Fibroblast of peridontal ligament (primary cell): ENCODE measurements around the gene PLAU.
A peak's percentile ranks its signal among the peaks of the same experiment; 100 is the strongest.
"Not testable (repeated sequence)": the region's sequence is repeated elsewhere in the genome, so short reads cannot be mapped to it uniquely, and the experiment has no call there.

Experiments used
- DNase-seq: peaks from one replicate; pipeline ENCODE4 v3.0.0-alpha.2; 2010; ENCODE audit errors: extremely low read depth

PLAU gene

DNA sequence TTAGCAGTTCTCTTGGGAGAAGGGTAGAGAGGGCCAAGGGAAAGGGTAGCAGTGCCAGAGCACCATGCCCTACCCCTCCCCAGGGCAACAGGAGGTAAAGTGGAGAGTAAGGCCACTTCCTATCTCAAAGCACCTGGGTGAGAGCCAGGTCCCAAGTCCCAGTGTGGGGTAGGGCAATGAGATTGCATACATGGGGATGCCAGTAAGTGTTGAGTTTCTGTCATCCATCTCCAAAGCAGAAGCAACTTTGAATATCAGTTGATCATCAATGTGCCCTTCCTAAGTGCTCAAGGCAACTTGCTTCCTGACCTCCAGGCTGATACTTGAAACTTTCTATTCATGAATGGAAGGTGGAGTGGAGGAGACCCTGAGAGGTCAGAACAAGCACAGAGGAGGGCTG, 34.4 kb upstream of the PLAU start:
- DNase-seq, result no peak

DNA sequence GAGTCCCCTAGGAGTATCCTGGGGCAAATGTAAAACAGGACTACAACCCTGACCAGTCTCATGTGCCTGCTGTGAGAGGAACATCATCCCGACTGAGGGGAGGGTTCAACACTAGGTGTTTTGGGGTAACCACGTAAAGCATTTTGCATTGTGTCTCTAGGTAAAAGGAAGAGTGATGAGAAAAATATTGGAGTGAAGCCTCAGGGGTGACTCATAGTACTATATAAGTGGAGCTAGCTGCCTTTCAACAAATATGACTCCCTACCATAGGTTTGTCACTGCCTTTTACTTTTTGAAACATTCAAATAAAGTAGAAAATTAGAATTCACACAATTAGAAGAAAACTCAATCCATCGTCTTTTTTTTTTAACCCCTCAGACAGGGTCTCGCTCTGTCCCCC, 34.0 kb upstream of the PLAU start:
- DNase-seq, result peak; percentile 52

DNA sequence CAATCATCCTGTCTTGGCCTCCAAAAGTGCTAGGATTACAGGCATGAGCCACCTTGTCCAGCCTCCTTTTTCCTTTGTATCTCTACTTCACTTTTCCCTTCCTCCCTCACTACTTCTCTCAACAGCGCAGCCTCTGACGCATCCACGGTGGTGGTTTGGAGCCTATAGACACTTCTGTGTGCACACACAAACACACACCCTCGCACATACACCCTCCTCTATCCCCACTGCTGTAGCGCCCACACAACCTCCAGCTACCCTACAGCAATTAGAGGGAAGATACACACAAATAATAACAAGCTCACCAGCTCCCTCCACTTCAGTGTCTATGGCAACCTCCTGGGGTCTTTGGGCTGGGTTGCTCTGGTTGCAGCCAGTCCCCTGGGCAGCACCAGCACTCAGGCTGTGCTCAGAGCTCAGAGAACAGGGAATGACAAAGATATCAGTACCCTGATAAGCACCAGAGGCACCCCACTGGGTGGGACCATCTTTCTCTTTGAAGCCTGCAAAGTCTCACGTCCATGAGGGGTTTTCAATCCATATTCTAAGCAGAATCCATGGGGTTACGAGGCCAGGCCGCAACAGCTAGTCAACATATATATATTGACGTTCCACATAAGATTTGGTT, 33.3 kb upstream of the PLAU start:
- DNase-seq, result no peak

DNA sequence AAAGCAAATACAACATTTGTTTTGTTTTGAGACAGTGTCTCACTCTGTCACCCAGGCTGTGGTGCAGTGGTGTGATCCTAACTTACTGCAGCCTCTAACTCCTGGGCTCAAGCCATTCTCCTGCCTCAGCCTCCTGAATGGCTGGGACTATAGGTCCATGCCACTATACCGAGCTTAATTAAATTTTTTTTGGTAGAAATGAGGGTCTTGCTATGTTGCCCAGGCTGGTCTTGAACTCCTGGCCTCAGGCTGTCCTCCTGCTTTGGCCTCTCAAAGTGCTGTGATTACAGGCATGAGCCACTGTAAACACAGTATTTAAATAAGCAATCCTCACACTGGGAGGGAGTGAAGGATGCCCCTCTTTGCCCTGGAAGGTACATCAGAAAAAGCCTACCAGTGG, 32.6 kb upstream of the PLAU start:
- DNase-seq, result no peak

GRCh38 chr10:73879296-73880173, 31.4 kb upstream of the PLAU start:
- peak; percentile 73 for DNase-seq

DNA sequence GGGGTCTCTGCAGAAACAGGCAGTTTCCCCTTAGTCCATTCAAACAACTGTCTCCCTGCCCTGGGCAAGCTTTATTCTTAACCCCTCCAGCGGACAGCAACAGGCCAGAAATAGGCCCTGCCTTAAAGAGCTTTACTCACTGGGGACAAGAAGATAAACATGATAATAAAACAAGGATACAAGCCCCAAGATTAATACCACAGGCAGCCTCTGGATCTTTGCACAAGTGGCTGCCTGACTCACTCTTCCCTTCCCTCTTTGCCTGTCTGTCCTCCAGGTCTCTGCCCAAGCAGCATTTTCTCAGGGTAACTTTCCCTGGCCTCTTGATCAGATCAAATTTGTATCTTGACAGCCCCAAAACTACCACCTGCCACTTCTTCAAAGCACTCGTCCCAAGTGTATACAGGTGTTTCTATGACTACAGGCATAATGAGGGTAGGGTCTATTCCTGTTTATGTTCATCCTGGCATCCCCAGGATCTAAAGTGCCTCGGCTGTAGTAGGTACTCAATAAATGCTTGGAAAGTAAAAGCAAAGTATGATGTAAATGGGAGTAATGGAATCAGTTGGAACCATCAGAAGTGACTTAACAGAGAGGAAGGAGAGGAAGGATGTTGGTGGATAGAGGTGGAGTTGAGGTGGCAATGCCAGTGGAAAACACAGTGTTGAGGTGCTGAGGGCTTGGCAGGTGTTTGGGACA, 29.6 kb upstream of the PLAU start:
- peak; percentile 45 for DNase-seq

- DNase-seq, result no peak
Measured at GRCh38 chr10:73884017-73884416, 26.9 kb upstream of the PLAU start.

- peak; percentile 89 for DNase-seq
Measured at GRCh38 chr10:73886085-73886529, 24.8 kb upstream of the PLAU start.

GRCh38 chr10:73886661-73887293, 24.2 kb upstream of the PLAU start:
- no peak for DNase-seq

GRCh38 chr10:73887294-73888039, 23.5 kb upstream of the PLAU start:
- DNase-seq, result peak; percentile 97

- DNase-seq, result no peak
Measured at GRCh38 chr10:73888514-73888913, 22.4 kb upstream of the PLAU start.

- peak; percentile 67 for DNase-seq
Measured at GRCh38 chr10:73889014-73889413, 21.9 kb upstream of the PLAU start.

GRCh38 chr10:73889416-73889815, 21.5 kb upstream of the PLAU start:
- DNase-seq, result not testable (repeated sequence)

DNA sequence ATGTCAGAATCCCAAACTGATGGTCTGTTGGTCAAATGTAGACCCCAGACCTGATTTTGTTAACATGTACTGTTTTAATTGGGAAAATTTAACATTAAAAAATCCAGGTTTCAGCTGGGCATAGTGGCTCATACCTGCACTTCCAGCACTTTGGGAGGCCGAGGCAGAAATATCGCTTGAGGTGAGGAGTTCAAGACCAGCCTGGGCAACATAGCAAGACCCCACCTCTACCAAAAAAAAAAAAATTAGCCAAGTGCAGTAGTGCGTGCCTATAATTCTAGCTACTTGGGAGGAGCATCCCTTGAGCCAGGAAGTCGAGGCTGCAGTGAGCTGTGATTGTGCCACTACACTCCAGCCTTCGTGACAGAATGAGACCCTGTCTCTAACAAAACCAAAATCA, 20.7 kb upstream of the PLAU start:
- no peak for DNase-seq

DNA sequence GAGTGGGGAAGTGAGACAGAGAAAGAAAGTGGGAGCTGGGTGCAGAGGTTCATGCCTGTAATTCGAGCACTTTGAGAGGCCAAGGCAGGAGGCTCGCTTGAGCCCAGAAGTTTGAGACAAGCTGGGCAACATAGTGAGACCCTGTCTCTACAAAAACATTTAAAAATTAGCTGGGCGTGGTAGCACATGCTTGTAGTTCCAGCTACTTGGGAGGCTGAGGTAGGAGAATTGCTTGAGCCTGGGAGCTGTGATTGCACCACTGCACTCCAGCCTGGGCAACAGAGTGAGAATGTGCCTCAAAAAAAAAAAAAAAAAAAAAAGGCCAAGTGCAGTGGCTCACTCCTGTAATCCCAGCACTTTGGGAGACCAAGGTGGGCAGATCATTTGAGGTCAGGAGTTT, 20.1 kb upstream of the PLAU start:
- DNase-seq, result not testable (repeated sequence)

DNA sequence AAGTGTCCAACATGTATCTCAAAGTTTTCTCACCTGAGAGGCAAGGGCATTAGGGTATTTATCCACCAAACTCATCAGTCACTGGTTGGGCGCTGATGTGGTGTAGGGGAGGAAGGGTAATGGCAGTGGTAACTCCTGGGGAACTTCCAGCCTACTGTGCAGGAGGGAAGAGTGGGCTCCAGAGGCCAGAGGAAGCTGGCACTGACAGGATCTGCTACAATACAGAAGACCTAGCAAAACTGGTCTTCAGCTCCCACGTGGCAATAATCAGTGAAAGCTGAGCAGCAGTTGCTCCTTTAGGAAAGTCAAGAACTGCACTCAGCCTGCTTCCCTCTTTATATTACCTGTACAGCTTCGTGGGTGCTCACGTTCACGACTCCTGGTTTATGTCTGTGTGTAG, 19.4 kb upstream of the PLAU start:
- no peak for DNase-seq

GRCh38 chr10:73892310-73893030, 18.5 kb upstream of the PLAU start:
- DNase-seq, result peak; percentile 79

DNA sequence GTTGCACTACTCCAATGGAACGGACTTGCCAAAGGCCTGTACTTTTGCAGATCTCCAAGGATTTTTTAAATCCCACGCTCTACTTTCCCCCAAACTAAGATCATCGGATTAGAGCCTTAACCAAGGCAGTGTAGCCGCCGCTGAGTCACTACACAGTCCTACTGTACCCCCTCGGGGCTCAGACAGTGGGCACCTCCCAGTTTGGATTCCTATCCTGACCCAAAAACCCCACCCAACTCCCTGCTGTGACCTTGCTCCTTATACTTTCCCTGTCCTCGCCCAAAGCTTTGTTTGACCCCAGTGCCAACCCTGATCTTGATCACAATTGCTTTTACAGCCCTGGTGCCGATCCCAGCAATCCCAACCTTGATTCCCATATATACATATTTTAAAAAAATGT, 17.5 kb upstream of the PLAU start:
- no peak for DNase-seq

DNA sequence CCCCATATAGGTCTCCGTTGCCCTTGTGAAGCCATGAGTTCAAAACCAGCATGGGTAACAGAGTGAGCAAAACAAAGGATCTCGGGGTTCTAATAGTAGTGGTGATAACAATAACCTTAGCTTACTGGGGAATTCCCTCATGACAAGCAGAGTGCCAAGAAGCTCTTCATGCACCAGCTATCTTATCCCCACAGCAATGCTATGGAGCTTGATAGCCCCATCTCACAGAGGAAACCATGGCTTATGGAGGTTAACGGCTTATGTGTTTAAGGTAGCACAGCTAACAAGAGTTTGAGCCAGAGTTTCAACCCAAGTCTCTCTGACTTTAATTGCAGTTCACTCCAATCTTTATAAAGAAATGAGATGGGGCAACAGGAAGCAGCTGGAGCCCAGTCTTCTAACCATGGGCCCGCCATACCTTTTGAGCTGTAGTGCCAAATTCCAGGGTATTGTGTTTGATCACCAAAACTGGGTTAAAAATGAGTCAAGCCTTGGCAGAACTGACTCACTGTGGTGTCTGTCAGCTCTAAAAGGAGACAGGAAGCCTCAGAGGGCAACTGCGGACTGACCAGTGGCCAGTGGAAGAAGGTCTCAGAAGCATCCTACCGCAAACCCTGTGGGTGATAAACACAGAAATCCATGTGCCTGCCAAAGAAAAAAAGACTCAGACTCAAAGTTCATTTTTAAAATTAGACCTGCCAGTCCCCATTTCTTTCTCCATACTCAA, 16.5 kb upstream of the PLAU start:
- peak; percentile 89 for DNase-seq

DNA sequence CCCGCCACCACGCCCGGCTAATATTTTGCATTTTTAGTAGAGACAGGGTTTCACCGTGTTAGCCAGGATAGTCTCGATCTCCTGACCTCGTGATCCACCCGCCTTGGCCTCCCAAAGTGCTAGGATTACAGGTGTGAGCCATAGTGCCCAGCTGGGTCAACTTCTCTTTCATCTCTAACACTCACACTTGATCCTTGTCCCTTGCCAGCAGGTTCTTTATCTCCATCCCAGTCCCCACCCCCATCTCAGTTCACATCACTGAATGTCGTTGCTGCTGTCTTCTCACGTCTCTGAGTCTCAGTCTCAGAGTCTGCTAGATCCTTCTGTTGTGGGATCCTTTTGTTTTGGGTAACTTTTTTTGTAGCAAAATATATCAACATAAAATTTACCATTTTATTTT, 15.6 kb upstream of the PLAU start:
- DNase-seq, result not testable (repeated sequence)
